HG03442 (cell line): ENCODE measurements around the gene TBK1.

ENCODE experiments used
- ATAC-seq: cut with Tn5 transposase; IDR thresholded peaks from one replicate; pipeline ENCODE4 v1.9.1; 2021; ENCODE audit warnings: mild to moderate bottlenecking, moderate library complexity; ENCODE audit not compliant: unreplicated experiment

The TBK1 gene

GRCh38 chr12:64450711-64451486 lies 1.0 kb upstream of the TBK1 start:
- no peak for ATAC-seq

GRCh38 chr12:64452559-64453329 lies 824 bp downstream of the TBK1 start:
- no peak for ATAC-seq

DNA sequence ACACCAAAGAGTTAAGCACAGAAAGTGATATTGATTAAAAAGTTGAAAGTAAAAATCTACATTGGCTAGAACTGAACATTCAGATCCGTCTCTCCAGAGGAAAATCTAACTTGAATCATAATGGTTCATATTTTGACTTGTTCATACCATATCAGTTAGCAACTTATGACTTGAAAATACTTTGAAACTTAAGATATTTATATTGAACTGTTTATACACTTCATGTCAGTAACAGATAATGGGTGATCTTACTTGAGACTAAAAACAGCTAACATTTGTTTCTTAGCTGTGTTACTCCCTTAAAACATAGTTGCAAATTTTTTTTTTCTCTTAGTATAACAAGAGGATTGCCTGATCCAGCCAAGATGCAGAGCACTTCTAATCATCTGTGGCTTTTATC lies 3.6 kb downstream of the TBK1 start:
- no peak for ATAC-seq

DNA sequence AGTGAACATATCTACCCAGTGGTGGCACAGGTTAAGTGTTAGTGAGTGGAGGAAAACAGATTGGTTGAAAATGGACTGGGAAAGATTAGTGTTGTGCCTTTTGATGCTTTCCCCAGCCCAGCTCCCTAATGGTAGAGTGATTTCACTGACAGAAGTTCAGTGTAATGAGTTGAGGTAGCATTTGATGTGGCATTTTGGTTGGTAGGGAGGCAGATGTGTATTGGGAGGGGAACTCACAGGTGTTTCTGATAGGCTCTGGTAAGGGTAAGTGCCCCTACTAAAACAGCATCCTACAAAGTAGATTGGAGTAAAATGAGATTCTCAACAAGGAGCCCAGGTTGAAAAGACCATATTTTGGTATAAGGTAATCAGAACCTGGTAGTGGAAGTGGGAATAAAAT lies 4.2 kb downstream of the TBK1 start:
- no peak for ATAC-seq

DNA sequence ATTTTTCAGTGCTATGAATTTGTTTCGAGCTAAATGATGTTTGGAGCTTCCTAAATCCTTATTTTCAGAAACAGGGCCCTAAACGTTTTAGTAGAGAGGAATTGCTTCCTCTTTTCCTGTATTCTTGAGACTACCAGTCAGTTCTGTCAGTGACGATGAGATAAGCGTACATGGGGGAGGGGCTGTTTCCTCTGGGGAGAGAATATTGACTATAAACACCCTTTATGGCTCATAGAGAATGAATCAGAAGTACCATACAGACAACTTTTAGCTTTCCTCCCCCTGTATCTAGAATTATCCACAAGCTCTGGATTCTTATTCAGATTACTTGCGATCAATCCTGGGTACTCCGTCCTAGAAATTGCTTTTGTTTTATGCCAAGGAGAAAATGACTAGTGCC lies 5.1 kb downstream of the TBK1 start:
- no peak for ATAC-seq

DNA sequence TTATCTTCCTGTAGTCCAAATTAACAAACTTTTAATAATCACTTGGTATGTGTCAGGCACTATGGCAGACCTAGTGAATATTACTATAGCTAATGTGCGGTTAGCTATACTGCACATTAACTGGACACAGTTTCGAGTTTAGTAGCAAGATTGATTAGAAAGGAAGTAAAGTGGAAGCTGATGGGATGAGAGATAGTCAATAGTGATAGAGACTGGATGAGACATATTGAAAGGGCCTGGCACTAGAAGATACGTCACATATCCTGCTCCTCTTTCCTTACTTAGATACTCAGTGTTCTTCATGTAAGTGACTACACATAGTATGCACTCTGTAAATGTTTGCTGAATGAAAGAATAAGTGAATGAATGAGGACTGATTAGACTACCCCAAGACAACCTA lies 5.5 kb downstream of the TBK1 start:
- ATAC-seq, result peak; percentile 60

DNA sequence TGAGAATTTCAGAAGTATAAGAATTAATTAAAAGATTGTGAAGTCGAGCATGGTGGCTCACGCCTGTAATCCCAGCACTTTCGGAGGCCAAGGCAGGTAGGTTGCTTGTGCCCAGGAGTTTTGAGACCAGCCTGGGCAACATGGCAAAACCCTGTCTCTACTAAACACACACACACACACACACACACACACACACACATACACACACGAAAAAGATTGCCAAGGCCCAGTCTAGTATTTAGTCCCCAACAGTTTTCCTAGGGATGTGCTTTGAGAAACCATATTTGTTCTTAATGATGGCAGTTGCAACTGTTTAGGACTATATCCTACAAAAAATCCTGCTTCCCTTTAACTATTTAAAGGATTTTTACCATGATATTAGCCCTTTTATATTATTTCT lies 6.0 kb downstream of the TBK1 start:
- no peak for ATAC-seq

DNA sequence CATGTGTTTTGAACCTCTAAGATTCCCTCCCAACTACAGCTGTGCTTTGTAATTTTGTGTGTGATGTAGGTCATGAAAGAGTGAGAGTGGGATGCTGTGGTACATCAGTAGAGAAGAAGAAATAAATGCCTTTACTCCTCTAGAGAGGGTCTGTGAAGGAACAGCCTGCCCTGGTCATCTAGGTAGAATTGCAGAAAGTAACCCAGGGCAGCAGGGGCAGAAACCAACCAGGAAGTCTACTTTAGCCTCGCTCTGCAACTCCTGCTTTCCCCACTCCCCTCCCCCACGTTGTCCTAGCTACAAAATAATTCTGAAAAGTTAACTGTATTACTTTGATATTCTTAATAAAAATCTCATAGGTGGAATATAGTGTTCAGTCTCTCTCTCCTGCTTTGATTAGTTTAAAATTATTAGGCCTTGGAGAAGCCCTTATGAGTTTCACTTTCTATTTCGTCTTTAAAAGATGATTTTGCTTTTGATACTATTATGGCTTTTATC lies 7.5 kb downstream of the TBK1 start:
- ATAC-seq, result no peak

- ATAC-seq, result no peak
Observed at GRCh38 chr12:64461634-64462414, 9.9 kb downstream of the TBK1 start.

- no peak for ATAC-seq
Observed at GRCh38 chr12:64466178-64466577, 14.3 kb downstream of the TBK1 start.

GRCh38 chr12:64468966-64469365 lies 17.0 kb downstream of the TBK1 start:
- no peak for ATAC-seq

- no peak for ATAC-seq
Observed at GRCh38 chr12:64469455-64470142, 17.7 kb downstream of the TBK1 start.

DNA sequence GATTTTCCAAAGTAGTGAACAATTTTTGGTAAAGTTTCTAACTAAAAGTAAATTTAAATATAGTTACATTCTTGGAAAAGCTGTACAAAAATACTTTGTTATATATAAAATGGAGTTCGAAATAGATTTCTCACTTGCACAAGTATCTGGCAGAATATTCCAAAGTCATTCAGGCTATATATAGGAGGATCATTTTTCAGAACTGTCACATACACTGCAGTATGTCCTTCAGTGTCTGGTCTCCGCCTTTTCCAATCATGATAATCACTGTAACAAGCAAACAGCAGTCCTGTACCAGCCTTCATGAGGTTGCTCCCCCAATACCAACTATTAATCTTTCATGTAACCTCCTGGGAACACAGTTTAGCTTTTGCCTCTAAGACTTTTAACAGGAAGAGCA lies 18.6 kb downstream of the TBK1 start:
- ATAC-seq, result no peak

DNA sequence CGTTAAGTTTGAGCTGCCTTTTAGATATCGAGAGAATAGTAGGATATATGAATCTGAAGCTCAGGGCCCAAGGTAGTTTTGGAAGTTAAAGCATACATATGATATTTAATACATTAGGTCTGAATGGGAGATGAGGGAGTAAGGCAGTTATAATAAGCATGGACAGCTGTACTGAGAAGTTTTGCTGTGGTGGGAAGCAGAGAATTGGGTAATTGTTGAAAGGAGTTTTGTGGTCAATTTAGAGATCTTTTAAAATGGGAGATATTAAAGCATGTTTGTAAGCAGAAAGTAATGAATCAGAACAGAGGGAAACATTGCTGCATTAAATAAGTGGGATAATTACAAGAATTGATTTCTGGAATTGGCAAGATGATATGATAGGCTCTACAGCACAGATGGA lies 21.3 kb downstream of the TBK1 start:
- ATAC-seq, result no peak

DNA sequence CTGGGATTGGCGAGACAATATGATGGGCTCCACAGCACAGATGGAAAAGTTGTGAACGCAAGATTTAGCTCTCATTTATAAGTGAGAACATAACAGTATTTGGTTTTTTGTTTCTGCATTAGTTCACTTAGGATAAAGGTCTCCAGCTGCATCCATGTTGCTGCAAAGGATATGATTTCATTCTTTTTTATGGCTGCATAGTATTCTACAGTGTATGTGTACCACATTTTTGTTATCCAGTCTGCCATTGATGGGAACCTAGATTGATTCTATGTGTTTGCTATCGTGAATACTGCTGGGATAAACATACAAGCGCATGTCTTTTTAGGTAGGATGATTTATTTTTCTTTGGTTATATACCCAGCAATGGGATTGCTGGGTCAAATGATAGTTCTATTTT lies 23.6 kb downstream of the TBK1 start:
- no peak for ATAC-seq

GRCh38 chr12:64476844-64477243 lies 24.9 kb downstream of the TBK1 start:
- ATAC-seq, result no peak

DNA sequence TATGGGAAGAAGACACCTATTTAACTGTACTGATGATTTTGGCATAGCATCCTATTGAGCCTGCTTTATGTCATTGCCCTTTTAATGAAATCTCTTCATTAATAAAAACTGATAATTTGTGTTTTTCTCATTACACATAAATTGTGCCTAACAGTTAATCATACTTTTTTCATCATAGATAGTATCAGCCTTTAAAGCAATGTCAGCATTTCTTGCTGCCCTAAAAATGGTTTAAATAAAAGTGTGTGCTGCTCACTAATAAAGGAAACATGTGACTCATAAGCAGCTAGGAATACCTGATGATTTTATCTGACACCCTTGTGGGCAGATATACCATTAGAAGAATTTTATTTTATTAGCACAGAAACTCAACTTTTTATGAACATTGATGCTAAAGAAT lies 26.7 kb downstream of the TBK1 start:
- ATAC-seq, result no peak

DNA sequence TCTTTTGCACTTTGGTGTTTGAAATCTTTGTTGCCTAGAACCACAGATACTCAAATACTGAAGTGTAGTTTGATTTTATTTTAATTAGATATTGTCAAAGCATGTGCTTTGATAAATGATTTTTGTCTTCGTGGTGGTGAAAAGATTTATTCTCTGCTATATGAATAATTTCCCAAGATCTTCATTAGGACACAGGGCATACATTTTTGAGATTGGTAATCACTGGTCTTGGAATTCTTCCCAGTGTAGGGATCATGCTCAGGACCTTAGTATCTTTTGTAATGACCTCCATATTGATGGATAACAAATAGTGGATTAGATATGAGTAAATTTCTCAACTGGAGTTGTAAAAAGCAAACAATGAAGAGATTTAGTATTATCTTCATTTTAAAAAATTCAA lies 28.2 kb downstream of the TBK1 start:
- ATAC-seq, result no peak

DNA sequence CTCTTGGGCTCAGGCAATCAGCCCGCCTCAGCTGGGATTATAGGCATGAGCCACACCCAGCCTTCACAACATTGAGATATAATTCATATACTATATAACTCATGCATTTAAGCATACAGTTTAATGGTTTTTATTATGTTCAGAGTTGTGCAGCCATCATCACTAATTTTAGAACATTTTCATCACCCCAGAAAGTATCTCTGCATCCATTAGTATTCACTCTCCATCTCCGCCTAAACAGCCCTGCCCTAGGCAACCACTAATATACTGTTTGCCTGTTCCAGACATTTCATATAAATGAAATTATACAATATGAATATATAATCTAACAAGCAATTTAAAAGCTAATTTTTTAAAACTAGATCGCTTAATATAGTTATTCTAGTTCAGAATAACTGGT lies 34.7 kb downstream of the TBK1 start:
- no peak for ATAC-seq

DNA sequence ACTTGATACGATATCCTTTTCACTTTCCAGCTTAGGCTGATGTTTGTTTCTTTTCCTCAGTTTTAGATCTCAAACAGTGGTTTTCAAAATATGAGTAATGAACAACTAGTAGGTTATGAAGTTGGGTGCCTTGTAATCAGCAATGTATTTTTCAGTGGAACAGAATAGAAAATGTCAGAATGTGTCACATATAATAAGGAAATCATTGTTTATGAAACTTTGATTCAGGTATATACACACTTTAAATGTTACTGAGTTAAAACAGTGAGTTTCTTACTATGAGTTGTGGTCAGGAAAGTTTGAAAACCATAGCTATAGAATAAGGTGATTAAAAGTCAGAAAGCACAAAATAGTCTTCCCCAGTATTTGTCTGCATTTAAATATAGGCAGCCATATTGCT lies 39.8 kb downstream of the TBK1 start:
- no peak for ATAC-seq

DNA sequence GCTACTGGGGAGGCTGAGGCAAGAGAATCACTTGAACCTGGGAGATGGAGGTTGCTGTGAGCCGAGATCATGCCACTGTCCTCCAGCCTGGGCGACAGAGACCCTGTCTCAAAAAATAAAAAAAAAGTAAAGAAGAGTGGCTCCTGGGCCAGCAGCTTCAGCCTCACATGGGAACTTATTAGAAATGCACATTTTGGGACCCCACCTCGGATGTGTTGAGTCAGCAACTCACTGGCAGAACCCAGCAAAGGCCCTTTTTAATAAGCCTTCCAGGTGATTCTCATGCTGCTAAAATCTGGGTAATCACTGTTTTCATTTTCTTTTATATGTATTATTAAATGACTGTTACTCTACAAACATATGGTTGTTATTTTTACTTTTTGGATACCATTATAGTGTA lies 41.6 kb downstream of the TBK1 start:
- no peak for ATAC-seq
